H9 (cell line): ENCODE measurements around the gene CREG1. TPM values are rescaled to one million over a fixed set of nuclear protein-coding genes. Genes with fewer than 3 reads are reported as not detected.

Experiments
- DNase-seq: peaks from one replicate; pipeline ENCODE4 v3.0.0-alpha.2; 2017
- H2AFZ ChIP-seq: one replicate; pipeline ENCODE4 v1.6.1; 2013; ENCODE audit warnings: mild to moderate bottlenecking, low read length, control low read depth, moderate library complexity
- H2AK5ac ChIP-seq: 2 replicates; pipeline ENCODE4 v1.6.1; 2013; ENCODE audit warnings: low read length, control low read depth, mixed read lengths; ENCODE audit not compliant: insufficient read length
- H2BK120ac ChIP-seq: one replicate; pipeline ENCODE4 v1.6.1; 2013; ENCODE audit warnings: low read depth, mild to moderate bottlenecking, low read length, control low read depth, inconsistent platforms; ENCODE audit not compliant: poor library complexity, severe bottlenecking
- H2BK12ac ChIP-seq: 2 replicates; pipeline ENCODE4 v1.6.1; 2013; ENCODE audit warnings: low read length, control low read depth, mixed read lengths, low read depth; ENCODE audit not compliant: insufficient read length
- H2BK15ac ChIP-seq: 2 replicates; pipeline ENCODE4 v1.6.1; 2013; ENCODE audit warnings: low read depth, low read length, control low read depth
- H2BK20ac ChIP-seq: one replicate; pipeline ENCODE4 v1.6.1; 2013; ENCODE audit warnings: low read depth, mild to moderate bottlenecking, low read length, control low read depth, inconsistent platforms; ENCODE audit not compliant: poor library complexity, severe bottlenecking
- H2BK5ac ChIP-seq: 2 replicates; pipeline ENCODE4 v1.6.1; 2013; ENCODE audit warnings: low read length, control low read depth, mixed read lengths; ENCODE audit not compliant: insufficient read length
- H3K14ac ChIP-seq: 2 replicates; pipeline ENCODE4 v1.6.1; 2013; ENCODE audit warnings: low read length, control low read depth; ENCODE audit not compliant: insufficient read depth
- H3K18ac ChIP-seq: 2 replicates; pipeline ENCODE4 v1.6.1; 2013; ENCODE audit warnings: low read depth, mild to moderate bottlenecking, mixed read lengths, low read length, control low read depth; ENCODE audit not compliant: insufficient read length
- H3K23ac ChIP-seq: 2 replicates; pipeline ENCODE4 v1.6.1; 2013; ENCODE audit warnings: low read length, control low read depth, mixed read lengths, low read depth; ENCODE audit not compliant: insufficient read length
- H3K23me2 ChIP-seq: 2 replicates; pipeline ENCODE4 v1.6.1; 2013; ENCODE audit warnings: low read depth, mild to moderate bottlenecking, mixed read lengths, low read length, control low read depth; ENCODE audit not compliant: insufficient read length, poor library complexity, severe bottlenecking
- H3K27ac ChIP-seq: 2 replicates; pipeline ENCODE4 v1.5.1; 2013; ENCODE audit warnings: low read length, control low read depth, mixed read lengths, low read depth; ENCODE audit not compliant: insufficient read length
- H3K27me3 ChIP-seq: 2 replicates; pipeline ENCODE4 v1.6.1; 2013; ENCODE audit warnings: low read length, control low read depth, inconsistent platforms; ENCODE audit not compliant: insufficient read depth
- H3K4ac ChIP-seq: 2 replicates; pipeline ENCODE4 v1.6.1; 2013; ENCODE audit warnings: low read depth, mild to moderate bottlenecking, control low read depth, inconsistent platforms, low read length, moderate library complexity
- H3K4me1 ChIP-seq: 2 replicates; pipeline ENCODE4 v1.6.1; 2013; ENCODE audit warnings: low read length, control low read depth, inconsistent platforms; ENCODE audit not compliant: insufficient read depth
- H3K4me2 ChIP-seq: 2 replicates; pipeline ENCODE4 v1.6.1; 2013; ENCODE audit warnings: low read length, control low read depth, mixed read lengths; ENCODE audit not compliant: insufficient read length, insufficient read depth
- H3K56ac ChIP-seq: 2 replicates; pipeline ENCODE4 v1.6.1; 2013; ENCODE audit warnings: low read depth, mild to moderate bottlenecking, mixed read lengths, low read length, control low read depth; ENCODE audit not compliant: insufficient read length
- H3K79me1 ChIP-seq: 2 replicates; pipeline ENCODE4 v1.6.1; 2013; ENCODE audit warnings: low read depth, mild to moderate bottlenecking, moderate library complexity, low read length, control low read depth, inconsistent platforms; ENCODE audit not compliant: insufficient read depth, poor library complexity, severe bottlenecking
- H3K79me2 ChIP-seq: 2 replicates; pipeline ENCODE4 v1.6.1; 2013; ENCODE audit warnings: low read length, control low read depth, inconsistent platforms; ENCODE audit not compliant: insufficient read depth
- H3K9ac ChIP-seq: 2 replicates; pipeline ENCODE4 v1.6.1; 2013; ENCODE audit warnings: low read length, control low read depth, mixed read lengths; ENCODE audit not compliant: insufficient read length; ENCODE audit errors: extremely low read depth
- H3K9me3 ChIP-seq: one replicate; pipeline ENCODE4 v1.6.1; 2013; ENCODE audit warnings: low read depth, low read length, inconsistent platforms; ENCODE audit not compliant: control insufficient read depth
- H3T11ph ChIP-seq: one replicate; pipeline ENCODE4 v1.6.1; 2013; ENCODE audit warnings: mild to moderate bottlenecking, low read length, control low read depth, inconsistent platforms
- H4K20me1 ChIP-seq: one replicate; pipeline ENCODE4 v1.6.1; 2013; ENCODE audit not compliant: control insufficient read depth, insufficient read length, insufficient read depth
- H4K5ac ChIP-seq: 2 replicates; pipeline ENCODE4 v1.6.1; 2013; ENCODE audit warnings: low read depth, mild to moderate bottlenecking, mixed read lengths, low read length, control low read depth; ENCODE audit not compliant: insufficient read length
- H4K8ac ChIP-seq: replicated peaks from 2 replicates; pipeline ENCODE4 v1.6.1; 2013; ENCODE audit warnings: low read length, control low read depth, mixed read lengths, low read depth; ENCODE audit not compliant: insufficient read length
- H4K91ac ChIP-seq: 2 replicates; pipeline ENCODE4 v1.6.1; 2013; ENCODE audit warnings: low read depth, mild to moderate bottlenecking, moderate library complexity, mixed read lengths, low read length, control low read depth; ENCODE audit not compliant: insufficient read length
- H3K27ac Mint-ChIP-seq, 3 experiments: 2 replicates in 2 of 3; 3 replicates in 1 of 3; pipeline ENCODE4 v1.8.0; 2020 to 2021; ENCODE audit warnings: mixed read lengths in 3 of 3, mild to moderate bottlenecking in 1 of 3, moderate library complexity in 1 of 3
- H3K27me3 Mint-ChIP-seq: 2 replicates; pipeline ENCODE4 v1.8.0; 2021; ENCODE audit warnings: low read depth, mild to moderate bottlenecking, moderate library complexity, mixed read lengths
- H3K36me3 Mint-ChIP-seq, 3 experiments: 2 replicates in 2 of 3; 3 replicates in 1 of 3; pipeline ENCODE4 v1.8.0; 2020 to 2021; ENCODE audit warnings: low read depth in 3 of 3, mixed read lengths in 3 of 3; ENCODE audit not compliant: insufficient read depth in 1 of 3
- H3K4me1 Mint-ChIP-seq, 2 experiments: 2 replicates each; pipeline ENCODE4 v1.8.0; 2020; ENCODE audit warnings: mixed read lengths in 2 of 2
- H3K4me3 Mint-ChIP-seq, 2 experiments: 2 replicates in 1 of 2; 3 replicates in 1 of 2; pipeline ENCODE4 v1.8.0; 2020 to 2021; ENCODE audit warnings: mild to moderate bottlenecking in 2 of 2, mixed read lengths in 2 of 2, moderate library complexity in 1 of 2
- H3K9me3 Mint-ChIP-seq, 2 experiments: 2 replicates in 1 of 2; 3 replicates in 1 of 2; pipeline ENCODE4 v1.8.0; 2020; ENCODE audit warnings: mild to moderate bottlenecking in 2 of 2, mixed read lengths in 2 of 2, moderate library complexity in 1 of 2
- total RNA-seq: library from RNA; stranded (reverse); gene quantifications from 2 replicates; pipeline ENCODE4 v1.2.1, GENCODE V29; 2021
- TF ChIP-seq, protein P1 (sequence below): fragments of 200-600 bp; sonication (generic); conservative IDR thresholded peaks from 3 replicates; pipeline ENCODE4 v1.8.0; 2021; ENCODE audit warnings: antibody characterized with exemption, mild to moderate bottlenecking

Gene CREG1
- total RNA-seq, 1 experiment from 2014 or later, result 19.8 TPM

DNA sequence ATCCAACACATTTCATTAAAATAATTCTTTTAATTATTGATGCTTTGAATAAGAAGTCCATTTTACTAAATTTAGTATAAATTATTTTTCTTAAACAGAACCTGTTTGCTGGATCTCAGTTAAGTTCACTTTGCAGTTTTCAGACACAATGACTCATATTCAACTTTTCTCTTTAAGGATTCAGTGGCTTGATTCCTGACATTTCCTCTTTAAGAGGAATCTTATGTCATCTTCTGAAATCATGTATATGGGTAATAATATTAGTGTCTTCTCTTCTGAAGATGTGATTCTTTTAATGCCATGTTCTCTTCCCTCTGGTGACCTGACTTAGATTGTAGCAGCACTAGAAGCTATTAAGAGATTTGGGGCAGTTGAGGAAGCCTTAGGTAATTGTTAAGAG lies 12.6 kb downstream of the CREG1 start:
- no peaks in the 10 kb centered on the region for H3K4me1 ChIP-seq
- no peaks in the 10 kb centered on the region for H3K79me2 ChIP-seq
- H4K8ac ChIP-seq, result no peak overlapping the region
- no peak overlapping the region for H3K4me2 ChIP-seq
- no peaks in the 10 kb centered on the region for H3K9me3 ChIP-seq
- no peak overlapping the region for H3K4me3 Mint-ChIP-seq
- H3K23me2 ChIP-seq, result no peaks in the 10 kb centered on the region
- no peak overlapping the region for H2BK15ac ChIP-seq
- no peak overlapping the region for H3K23ac ChIP-seq
- H2BK20ac ChIP-seq, result no peak overlapping the region
- H2AK5ac ChIP-seq, result no peak overlapping the region
- no peak overlapping the region for H2AFZ ChIP-seq
- H3K27me3 Mint-ChIP-seq, result no peaks in the 10 kb centered on the region; the same call in 1 of the 2 replicates
- no peak overlapping the region for H2BK5ac ChIP-seq
- TF ChIP-seq, protein P1, sequence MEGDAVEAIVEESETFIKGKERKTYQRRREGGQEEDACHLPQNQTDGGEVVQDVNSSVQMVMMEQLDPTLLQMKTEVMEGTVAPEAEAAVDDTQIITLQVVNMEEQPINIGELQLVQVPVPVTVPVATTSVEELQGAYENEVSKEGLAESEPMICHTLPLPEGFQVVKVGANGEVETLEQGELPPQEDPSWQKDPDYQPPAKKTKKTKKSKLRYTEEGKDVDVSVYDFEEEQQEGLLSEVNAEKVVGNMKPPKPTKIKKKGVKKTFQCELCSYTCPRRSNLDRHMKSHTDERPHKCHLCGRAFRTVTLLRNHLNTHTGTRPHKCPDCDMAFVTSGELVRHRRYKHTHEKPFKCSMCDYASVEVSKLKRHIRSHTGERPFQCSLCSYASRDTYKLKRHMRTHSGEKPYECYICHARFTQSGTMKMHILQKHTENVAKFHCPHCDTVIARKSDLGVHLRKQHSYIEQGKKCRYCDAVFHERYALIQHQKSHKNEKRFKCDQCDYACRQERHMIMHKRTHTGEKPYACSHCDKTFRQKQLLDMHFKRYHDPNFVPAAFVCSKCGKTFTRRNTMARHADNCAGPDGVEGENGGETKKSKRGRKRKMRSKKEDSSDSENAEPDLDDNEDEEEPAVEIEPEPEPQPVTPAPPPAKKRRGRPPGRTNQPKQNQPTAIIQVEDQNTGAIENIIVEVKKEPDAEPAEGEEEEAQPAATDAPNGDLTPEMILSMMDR, result no peak
- H2BK12ac ChIP-seq, result no peak overlapping the region
- no peak overlapping the region for H3K56ac ChIP-seq
- H3K9ac ChIP-seq, result no peak overlapping the region
- DNase-seq, result no peak
- no peaks in the 10 kb centered on the region for H3K27me3 ChIP-seq
- no peak overlapping the region for H3K4ac ChIP-seq
- no peaks in the 10 kb centered on the region for H3K9me3 Mint-ChIP-seq
- peaks cover 2 to 8% (median 3%) of the 10 kb centered on the region in 3 experiments; a peak in 3 of 7 replicates for H3K36me3 Mint-ChIP-seq
- peaks cover 11 to 12% of the 10 kb centered on the region in 2 experiments for H3K4me1 Mint-ChIP-seq
- no peak overlapping the region for H3K14ac ChIP-seq
- no peak overlapping the region for H3K27ac Mint-ChIP-seq
- H2BK120ac ChIP-seq, result no peak overlapping the region
- no peak overlapping the region for H4K91ac ChIP-seq
- H3K18ac ChIP-seq, result no peak overlapping the region
- no peak overlapping the region for H4K5ac ChIP-seq
- no peak overlapping the region for H3T11ph ChIP-seq
- no peaks in the 10 kb centered on the region for H3K79me1 ChIP-seq
- H4K20me1 ChIP-seq, result no peaks in the 10 kb centered on the region
- H3K27ac ChIP-seq, result no peak overlapping the region
